SKM-1 treated with dmso at 0.1 percent for 144 hours (cell line): ENCODE results near the gene GTF2IRD2.
"Not testable (repeated sequence)": the region's sequence is repeated elsewhere in the genome, so short reads cannot be mapped to it uniquely, and the experiment has no call there.

Experiments
- DNase-seq: peaks from one replicate; lab custom pipeline; 2025; ENCODE audit not compliant: unreplicated experiment; lab: John Stamatoyannopoulos, UW

GTF2IRD2 gene

GRCh38 chr7:74788369-74789150 lies 62.8 kb downstream of the GTF2IRD2 start:
- DNase-seq = peak; percentile 63

- DNase-seq = not testable (repeated sequence)
These were observed 67.8 kb downstream of the GTF2IRD2 start for GRCh38 chr7:74783595-74783994.

- DNase-seq = not testable (repeated sequence)
These were observed 69.7 kb downstream of the GTF2IRD2 start for GRCh38 chr7:74781746-74782145.

- DNase-seq = not testable (repeated sequence)
These were observed 72.4 kb downstream of the GTF2IRD2 start for GRCh38 chr7:74779053-74779452.

GRCh38 chr7:74775111-74775510 lies 76.3 kb downstream of the GTF2IRD2 start:
- not testable (repeated sequence) for DNase-seq

- DNase-seq = not testable (repeated sequence)
These were observed 77.3 kb downstream of the GTF2IRD2 start, which contains the start of gene NCF1 for GRCh38 chr7:74773760-74774750. Gene NCF1, plus strand, starts transcription at chr7:74774011. Its CDS starts 21 bp downstream, at chr7:74774032.

- DNase-seq = not testable (repeated sequence)
These were observed 79.3 kb downstream of the GTF2IRD2 start for GRCh38 chr7:74772093-74772492.

GRCh38 chr7:74770062-74770461 lies 81.3 kb downstream of the GTF2IRD2 start:
- DNase-seq = not testable (repeated sequence)

- not testable (repeated sequence) for DNase-seq
These were observed 84.4 kb downstream of the GTF2IRD2 start for GRCh38 chr7:74766991-74767390.

- not testable (repeated sequence) for DNase-seq
These were observed 84.9 kb downstream of the GTF2IRD2 start for GRCh38 chr7:74766509-74766908.

GRCh38 chr7:74765205-74765918 lies 86.0 kb downstream of the GTF2IRD2 start:
- DNase-seq = not testable (repeated sequence)

- not testable (repeated sequence) for DNase-seq
These were observed 92.4 kb downstream of the GTF2IRD2 start for GRCh38 chr7:74758982-74759381.

GRCh38 chr7:74758268-74758667 lies 93.1 kb downstream of the GTF2IRD2 start:
- not testable (repeated sequence) for DNase-seq

GRCh38 chr7:74756673-74757072 lies 94.7 kb downstream of the GTF2IRD2 start:
- DNase-seq = not testable (repeated sequence)

- not testable (repeated sequence) for DNase-seq
These were observed 97.4 kb downstream of the GTF2IRD2 start for GRCh38 chr7:74753921-74754482.
